Esophagus squamous epithelium (tissue), 5 donors: ENCODE measurements around the gene CD53. TPM values are rescaled to one million over a fixed set of nuclear protein-coding genes. Genes with fewer than 3 reads are reported as not detected.
"Not testable (repeated sequence)": the region's sequence is repeated elsewhere in the genome, so short reads cannot be mapped to it uniquely, and the experiment has no call there.

Experiments used
- DNase-seq: peaks from one replicate; lab custom pipeline; 2025; lab: John Stamatoyannopoulos, UW
- H3K27ac ChIP-seq, 4 donors: fragments of 200-600 bp; sonication (generic); one replicate each; pipeline ENCODE4 v1.5.1; 2016 to 2019; ENCODE audit warnings: mild to moderate bottlenecking in 1 of 4
- H3K27me3 ChIP-seq, 4 donors: fragments of 200-600 bp; sonication (generic); 1 replicate in 3 of 4; 2 replicates in 1 of 4; pipeline versions ENCODE4 v1.5.1 to v1.6.0; 2017 to 2021; ENCODE audit warnings: antibody characterized with exemption in 1 of 4
- H3K36me3 ChIP-seq, 3 donors: fragments of 200-600 bp; sonication (generic); one replicate each; pipeline ENCODE4 v1.5.1; 2016 to 2019
- H3K4me1 ChIP-seq, 3 donors: fragments of 200-600 bp; sonication (generic); one replicate each; pipeline ENCODE4 v1.5.1; 2017 to 2019
- H3K4me3 ChIP-seq, 4 donors: fragments of 200-600 bp; sonication (generic); 1 replicate in 3 of 4; 2 replicates in 1 of 4; pipeline ENCODE4 v1.5.1; 2016 to 2019; ENCODE audit warnings: mild to moderate bottlenecking in 2 of 4, moderate library complexity in 1 of 4
- H3K9me3 ChIP-seq, 3 donors: fragments of 200-600 bp; sonication (generic); one replicate each; pipeline ENCODE4 v1.5.1; 2016 to 2019
- CTCF ChIP-seq, 6 experiments: fragments of 450-650 bp in 4 of 6; fragments of 200-600 bp in 2 of 6; sonication (generic) in 2 of 6; IDR thresholded peaks; one replicate each; pipeline ENCODE4 v1.5.1; 2016 to 2019; ENCODE audit warnings: antibody characterized with exemption in 6 of 6, mild to moderate bottlenecking in 4 of 6, moderate library complexity in 4 of 6
- POLR2A ChIP-seq, 4 donors: fragments of 450-650 bp; IDR thresholded peaks; one replicate each; pipeline ENCODE4 v1.6.1; 2017; ENCODE audit warnings: antibody characterized with exemption in 4 of 4, mild to moderate bottlenecking in 4 of 4, moderate library complexity in 3 of 4
- WGBS, 2 donors: methylation state at CpG; one replicate each; pipeline ENCODE4 v1.1.5; 2018; 5-methylcytosine and 5-hydroxymethylcytosine counted together
- intact Hi-C: fragments of 100-400 bp; cut with DNase I; formaldehyde crosslinking; loops from one replicate; pipeline ENCODE4 v1.15.0; 2022
- total RNA-seq, 4 donors: library from RNA; depleted of rRNA; stranded (reverse); fragments of >200 nt; gene quantifications; one replicate each; pipeline ENCODE4 v1.1.0, GENCODE V29; 2016
- donor health status: DM: yes; HTN: yes; CAD: no.

Gene CD53
- total RNA-seq, result 10 to 100 TPM in 2 of 4 donors, 1 to 10 TPM in 2; 6.6 to 31.1 (median 17.7) TPM

GRCh38 chr1:110872745-110873720, at the start of gene CD53:
TSS of gene CD53 (plus strand) at chr1:110873148. CDS start at chr1:110891409, 18,261 bp downstream.
- no peak for DNase-seq
- no peaks in the 10 kb centered on the region for H3K4me1 ChIP-seq
- no peaks in the 10 kb centered on the region for H3K9me3 ChIP-seq
- H3K27me3 ChIP-seq, result no peaks in the 10 kb centered on the region
- no peaks in the 10 kb centered on the region for H3K36me3 ChIP-seq
- peak within 1 kb of the TSS; percentile 13 to 52 (median 33) for H3K4me3 ChIP-seq
- WGBS, 2 donors, result 48 to 55% methylated on average over 11 of the region's 11 CpGs
- TF ChIP-seq POLR2A (IDR thresholded peaks at IDR 0.05) (peak in 2 of 4 donors; percentile 57 to 75), CTCF (IDR thresholded peaks at IDR 0.05) (no peak)
- intact Hi-C loops, result no loop called here
- H3K27ac ChIP-seq, result peak within 1 kb of the TSS; percentile 53 to 82 (median 69)

- intact Hi-C loops, result no loop called here
- TF ChIP-seq POLR2A (IDR thresholded peaks at IDR 0.05), result no peak
- TF ChIP-seq CTCF (IDR thresholded peaks at IDR 0.05), result no peak
- DNase-seq, result no peak
- no peaks in the 10 kb centered on the region for H3K9me3 ChIP-seq
- no peaks in the 10 kb centered on the region for H3K36me3 ChIP-seq
- WGBS, 2 donors, result 83% methylated on average over 3 of the region's 4 CpGs; no CpG with 5 or more reads in 1 of the 2 donors
- H3K27ac ChIP-seq, result no peak overlapping the region
- H3K4me1 ChIP-seq, result no peaks in the 10 kb centered on the region
- H3K27me3 ChIP-seq, result peaks cover 0 to 10% (median 0%) of the 10 kb centered on the region in 4 donors
- no peak overlapping the region for H3K4me3 ChIP-seq
These were observed 48.8 kb upstream of the CD53 start for GRCh38 chr1:110824192-110824591.

- Histone ChIP-seq H3K36me3 (no peaks in the 10 kb centered on the region), H3K9me3 (no peaks in the 10 kb centered on the region), H3K4me3 (no peak overlapping the region), H3K4me1 (no peaks in the 10 kb centered on the region), H3K27ac (no peak overlapping the region), H3K27me3 (no peaks in the 10 kb centered on the region)
- intact Hi-C loops, result no loop called here
- no peak for DNase-seq
- peak; percentile 22 to 60 (median 49) for TF ChIP-seq CTCF (IDR thresholded peaks at IDR 0.05)
- TF ChIP-seq POLR2A (IDR thresholded peaks at IDR 0.05), result no peak
- WGBS, 2 donors, result 39 to 43% methylated on average over 5 of the region's 5 CpGs
These were observed 42.9 kb upstream of the CD53 start for GRCh38 chr1:110829955-110830553.

- DNase-seq, intact Hi-C loops, H3K27me3 ChIP-seq, H3K27ac ChIP-seq, H3K4me3 ChIP-seq, H3K4me1 ChIP-seq, H3K36me3 ChIP-seq, H3K9me3 ChIP-seq: not testable (repeated sequence)
- 76 to 81% methylated on average over 3 of the region's 3 CpGs for WGBS, 2 donors
These were observed 39.2 kb upstream of the CD53 start for GRCh38 chr1:110833779-110834178.

- 44 to 57% methylated on average over 4 of the region's 4 CpGs for WGBS, 2 donors
- intact Hi-C loops, result no loop called here
- Histone ChIP-seq H3K36me3 (no peaks in the 10 kb centered on the region), H3K4me1 (no peaks in the 10 kb centered on the region), H3K27me3 (peaks cover 0 to 6% (median 0%) of the 10 kb centered on the region in 4 donors), H3K27ac (no peak overlapping the region), H3K4me3 (no peak overlapping the region), H3K9me3 (no peaks in the 10 kb centered on the region)
- no peak for TF ChIP-seq CTCF (IDR thresholded peaks at IDR 0.05)
- no peak for TF ChIP-seq POLR2A (IDR thresholded peaks at IDR 0.05)
- no peak for DNase-seq
These were observed 26.1 kb upstream of the CD53 start for GRCh38 chr1:110846861-110847260.
